ENCODE measurements around the gene MAD1L1.

Gene MAD1L1

GRCh38 chr7:2116989-2117591, 115.7 kb downstream of the MAD1L1 start:
- DNase-seq (ENCODE audit: low read depth): no peak

GRCh38 chr7:2116448-2116810, 116.3 kb downstream of the MAD1L1 start:
- no peak for DNase-seq (ENCODE audit: low read depth)

GRCh38 chr7:2115760-2116447, 116.8 kb downstream of the MAD1L1 start:
- DNase-seq (ENCODE audit: low read depth): no peak

GRCh38 chr7:2114926-2115759, 117.6 kb downstream of the MAD1L1 start:
- no peak for DNase-seq (ENCODE audit: low read depth)

- no peak for DNase-seq (ENCODE audit: low read depth)
Observed at GRCh38 chr7:2114052-2114451, 118.7 kb downstream of the MAD1L1 start.

- DNase-seq (ENCODE audit: low read depth): no peak
Observed at GRCh38 chr7:2112261-2113198, 120.2 kb downstream of the MAD1L1 start.

- DNase-seq (ENCODE audit: low read depth): no peak
Observed at GRCh38 chr7:2111568-2111967, 121.2 kb downstream of the MAD1L1 start.

GRCh38 chr7:2110610-2111396, 121.9 kb downstream of the MAD1L1 start:
- DNase-seq (ENCODE audit: low read depth): no peak

- no peak for DNase-seq (ENCODE audit: low read depth)
Observed at GRCh38 chr7:2109936-2110609, 122.7 kb downstream of the MAD1L1 start.

- no peak for DNase-seq (ENCODE audit: low read depth)
Observed at GRCh38 chr7:2109251-2109872, 123.4 kb downstream of the MAD1L1 start.

- no peak for DNase-seq (ENCODE audit: low read depth)
Observed at GRCh38 chr7:2108501-2109250, 124.1 kb downstream of the MAD1L1 start.

GRCh38 chr7:2108071-2108455, 124.7 kb downstream of the MAD1L1 start:
- no peak for DNase-seq (ENCODE audit: low read depth)

GRCh38 chr7:2107386-2108070, 125.2 kb downstream of the MAD1L1 start:
- DNase-seq (ENCODE audit: low read depth): no peak

GRCh38 chr7:2106924-2107323, 125.8 kb downstream of the MAD1L1 start:
- DNase-seq (ENCODE audit: low read depth): no peak

- no peak for DNase-seq (ENCODE audit: low read depth)
Observed at GRCh38 chr7:2106440-2106839, 126.3 kb downstream of the MAD1L1 start.

GRCh38 chr7:2105917-2106316, 126.8 kb downstream of the MAD1L1 start:
- no peak for DNase-seq (ENCODE audit: low read depth)

- DNase-seq (ENCODE audit: low read depth): no peak
Observed at GRCh38 chr7:2105280-2105679, 127.5 kb downstream of the MAD1L1 start.

GRCh38 chr7:2104716-2105115, 128.0 kb downstream of the MAD1L1 start:
- no peak for DNase-seq (ENCODE audit: low read depth)

Data from stimulated activated CD8-positive, alpha-beta memory T cell treated with anti-CD3 and anti-CD28 coated beads, Interleukin-12 subunit alpha, Interleukin-12 subunit beta, amount 100 ng/mL, for 1 hour (primary cell).